A549 (cell line): ENCODE measurements around the gene HCLS1. TPM values are rescaled to one million over a fixed set of nuclear protein-coding genes. Genes with fewer than 3 reads are reported as not detected.

Experiments
- ATAC-seq, 2 experiments: fragments of 200-7000 bp in 1 of 2; fragments of >200 bp in 1 of 2; cut with Nextera tagmentation in 1 of 2; cut with Tn5 transposase in 1 of 2; 3 replicates each; pipeline versions ENCODE4 v1.8.0 to v1.9.1; 2018 to 2020; ENCODE audit warnings: mild to moderate bottlenecking in 1 of 2, moderate library complexity in 1 of 2
- CTCF ChIA-PET: fragments of 300-600 bp; sonication (Branson Sonifier 250); formaldehyde crosslinking; extraction: SDS; loops from one replicate; lab custom pipeline; 2021; ENCODE audit warnings: antibody characterized with exemption, inconsistent platforms; lab: Yijun Ruan, JAX
- POLR2A ChIA-PET: fragments of 350-600 bp; formaldehyde crosslinking; extraction: SDS; loops from one replicate; lab custom pipeline; 2021; ENCODE audit warnings: antibody characterized with exemption, inconsistent platforms; lab: Yijun Ruan, JAX
- DNase-seq, 2 experiments: peaks; one replicate each; pipeline versions ENCODE4 v3.0.0 to v3.0.0-alpha.2; 2011 to 2016; ENCODE audit warnings: low read depth in 1 of 2, low spot score in 1 of 2
- FAIRE-seq: peaks from 2 replicates; lab custom pipeline; 2011; peaks lifted over from hg19 to GRCh38; lab: Jason Lieb, UNC
- H3K27ac ChIP-seq, 2 experiments: fragments of >200 bp; sonication (Bioruptor Twin); formaldehyde crosslinking; 3 replicates each; pipeline ENCODE4 v1.5.1; 2016 to 2017
- H3K4me1 ChIP-seq: fragments of >200 bp; sonication (Bioruptor Twin); formaldehyde crosslinking; 3 replicates; pipeline ENCODE4 v1.6.1; 2016
- H3K4me2 ChIP-seq: fragments of >200 bp; sonication (Bioruptor Twin); formaldehyde crosslinking; 3 replicates; pipeline ENCODE4 v1.6.1; 2016
- H3K4me3 ChIP-seq: fragments of >200 bp; sonication (Bioruptor Twin); formaldehyde crosslinking; 3 replicates; pipeline ENCODE4 v1.5.1; 2016
- H3K9me3 ChIP-seq: fragments of >200 bp; sonication (Bioruptor Twin); formaldehyde crosslinking; 3 replicates; pipeline ENCODE4 v1.6.1; 2016
- ATOH8 ChIP-seq: fragments of 250-450 bp; sonication (Bioruptor Pico); IDR thresholded peaks from 2 replicates; pipeline ENCODE4 v1.5.0; 2020; ENCODE audit warnings: low read depth, mild to moderate bottlenecking, moderate library complexity
- BCL3 ChIP-seq: fragments of >200 bp; sonication (Bioruptor Twin); formaldehyde crosslinking; IDR thresholded peaks from 3 replicates; pipeline ENCODE4 v1.6.1; 2016
- BHLHE40 ChIP-seq: IDR thresholded peaks from 2 replicates; pipeline ENCODE4 v1.6.1; 2012; ENCODE audit warnings: low read depth, low read length, inconsistent platforms
- CEBPB ChIP-seq, 2 experiments: fragments of >200 bp in 1 of 2; sonication (Bioruptor Twin) in 1 of 2; formaldehyde crosslinking in 1 of 2; IDR thresholded peaks; 2 replicates each; pipeline ENCODE4 v1.6.1; 2012 to 2016
- CHD2 ChIP-seq: fragments of 150-350 bp; IDR thresholded peaks from 2 replicates; pipeline ENCODE4 v1.6.1; 2014; ENCODE audit warnings: low read length; ENCODE audit not compliant: partially characterized antibody
- EHMT2 ChIP-seq: fragments of 200-600 bp; sonication (generic); IDR thresholded peaks from 2 replicates; pipeline ENCODE4 v1.6.1; 2016; ENCODE audit warnings: antibody characterized with exemption, low read depth, mild to moderate bottlenecking, moderate library complexity
- ELK1 ChIP-seq: fragments of 150-350 bp; IDR thresholded peaks from 2 replicates; pipeline ENCODE4 v1.6.1; 2014; ENCODE audit warnings: low read depth, mild to moderate bottlenecking, low read length
- EP300 ChIP-seq, 2 experiments: fragments of >200 bp; sonication (Bioruptor Twin); formaldehyde crosslinking; IDR thresholded peaks; 2 replicates in 1 of 2; 3 replicates in 1 of 2; pipeline ENCODE4 v1.6.1; 2016 to 2017
- ESRRA ChIP-seq: fragments of 150-350 bp; IDR thresholded peaks from 2 replicates; pipeline ENCODE4 v1.6.1; 2014; ENCODE audit warnings: mild to moderate bottlenecking, low read length, borderline replicate concordance
- FOXS1 ChIP-seq: fragments of 250-450 bp; sonication (Bioruptor Pico); IDR thresholded peaks from 2 replicates; pipeline ENCODE4 v1.5.0; 2020; ENCODE audit warnings: mild to moderate bottlenecking, moderate library complexity
- HEYL ChIP-seq: fragments of 250-450 bp; sonication (Bioruptor Pico); IDR thresholded peaks from 2 replicates; pipeline ENCODE4 v1.8.0; 2021; ENCODE audit warnings: mild to moderate bottlenecking, moderate library complexity
- HMGXB4 ChIP-seq: fragments of 250-450 bp; sonication (Bioruptor Pico); IDR thresholded peaks from 2 replicates; pipeline ENCODE4 v1.5.0; 2021; ENCODE audit warnings: mild to moderate bottlenecking, moderate library complexity, borderline replicate concordance
- HOXB13 ChIP-seq: fragments of 250-450 bp; sonication (Bioruptor Pico); IDR thresholded peaks from 2 replicates; pipeline ENCODE4 v1.5.0; 2020; ENCODE audit warnings: low read depth, mild to moderate bottlenecking, moderate library complexity
- JUNB ChIP-seq: fragments of >200 bp; sonication (Bioruptor Twin); formaldehyde crosslinking; IDR thresholded peaks from 2 replicates; pipeline ENCODE4 v1.6.1; 2016
- MAX ChIP-seq: IDR thresholded peaks from 2 replicates; pipeline ENCODE4 v1.6.1; 2012
- NPAS2 ChIP-seq: fragments of 250-450 bp; sonication (Bioruptor Pico); IDR thresholded peaks from 2 replicates; pipeline ENCODE4 v1.8.0; 2022; ENCODE audit warnings: mild to moderate bottlenecking, moderate library complexity, borderline replicate concordance
- NR3C1 ChIP-seq: fragments of >200 bp; sonication (Bioruptor Twin); formaldehyde crosslinking; IDR thresholded peaks from 3 replicates; pipeline ENCODE4 v1.6.1; 2017
- RARB ChIP-seq: fragments of 250-450 bp; sonication (Bioruptor Pico); IDR thresholded peaks from 2 replicates; pipeline ENCODE4 v1.8.0; 2021; ENCODE audit warnings: mild to moderate bottlenecking, moderate library complexity
- RNF2 ChIP-seq: fragments of 200-600 bp; sonication (generic); IDR thresholded peaks from 2 replicates; pipeline ENCODE4 v1.6.1; 2016; ENCODE audit warnings: low read depth, mild to moderate bottlenecking, antibody characterized with exemption, moderate library complexity, borderline replicate concordance
- SMC3 ChIP-seq: fragments of >200 bp; sonication (Bioruptor Twin); formaldehyde crosslinking; IDR thresholded peaks from 3 replicates; pipeline ENCODE4 v1.6.1; 2018; ENCODE audit warnings: inconsistent platforms
- TP53 ChIP-seq: fragments of 250-450 bp; sonication (Bioruptor Pico); IDR thresholded peaks from 2 replicates; pipeline ENCODE4 v1.5.0; 2021; ENCODE audit warnings: mild to moderate bottlenecking, moderate library complexity
- ZNF302 ChIP-seq: fragments of 250-450 bp; sonication (Bioruptor Pico); IDR thresholded peaks from 2 replicates; pipeline ENCODE4 v1.9.0; 2021; ENCODE audit warnings: inconsistent platforms, mild to moderate bottlenecking, moderate library complexity
- WGBS: methylation state at CpG from one replicate; pipeline ENCODE4 v1.1.6; 2017; ENCODE audit errors: missing lambda C conversion rate; 5-methylcytosine and 5-hydroxymethylcytosine counted together
- polyA plus RNA-seq, 4 experiments: library from polyadenylated mRNA; depleted of rRNA in 3 of 4; stranded (reverse); fragments of >200 nt; fragmentation: RNase III in 1 of 4; extraction: RNeasy Plus Mini Kit Qiagen cat#74134 plus additional on column Dnase treatment in 1 of 4; gene quantifications; 2 replicates in 3 of 4; 3 replicates in 1 of 4; pipeline ENCODE4 v1.2.3, GENCODE V29; 2011 to 2017

The HCLS1 gene
- polyA plus RNA-seq, 2 of the 4 experiments (the other 2 are of a cell fraction): 0.12 to 0.14 TPM

GRCh38 chr3:121662742-121663141 lies 2.0 kb upstream of the HCLS1 start:
- DNase-seq (no peak), ATAC-seq (no peak), FAIRE-seq (no peak)
- Histone ChIP-seq H3K4me2 (no peak overlapping the region), H3K9me3 (no peaks in the 10 kb centered on the region), H3K4me3 (no peak overlapping the region), H3K27ac (no peak overlapping the region), H3K4me1 (no peaks in the 10 kb centered on the region)
- TF ChIP-seq ATOH8 (CRISPR knock-in tag): no peak
- no peak for TF ChIP-seq HOXB13 (CRISPR knock-in tag)
- TF ChIP-seq CHD2: no peak
- no peak for TF ChIP-seq FOXS1 (CRISPR knock-in tag)
- TF ChIP-seq JUNB: no peak
- TF ChIP-seq EHMT2: no peak
- TF ChIP-seq MAX: no peak
- TF ChIP-seq ZNF302: no peak
- TF ChIP-seq RNF2: no peak
- no peak for TF ChIP-seq TP53 (CRISPR knock-in tag)
- TF ChIP-seq EP300 (IDR thresholded peaks at IDR 0.05): no peak
- TF ChIP-seq NR3C1: no peak
- no peak for TF ChIP-seq SMC3
- no peak for TF ChIP-seq NPAS2 (CRISPR knock-in tag)
- TF ChIP-seq CEBPB (IDR thresholded peaks at IDR 0.05): no peak
- TF ChIP-seq BHLHE40: no peak
- no peak for TF ChIP-seq HMGXB4 (CRISPR knock-in tag)
- no peak for TF ChIP-seq HEYL
- POLR2A ChIA-PET: no interaction called here
- CTCF ChIA-PET: no interaction called here

- CTCF ChIA-PET: interaction anchor here (0.6 to 1.0 kb wide), 2 partner anchors 21 to 1558 kb away, joined by 3 read pairs; no protein-coding TSS in a partner anchor
- no peaks in the 10 kb centered on the region for H3K9me3 ChIP-seq
Observed at GRCh38 chr3:121661376-121661775, 673 bp upstream of the HCLS1 start.

More at GRCh38 chr3:121661376-121661775, 673 bp upstream of the HCLS1 start:
- TF ChIP-seq ELK1: no peak
- no peak for TF ChIP-seq RARB (CRISPR knock-in tag)
- no peak for TF ChIP-seq ESRRA
- TF ChIP-seq BCL3: no peak
- no peaks in the 10 kb centered on the region for H3K4me1 ChIP-seq
- H3K27ac ChIP-seq: no peak overlapping the region
- 91% methylated on average over 6 of the region's 6 CpGs for WGBS
- no peak for ATAC-seq
- no peak for FAIRE-seq
- no peak overlapping the region for H3K4me2 ChIP-seq
- POLR2A ChIA-PET: no interaction called here
- DNase-seq: no peak
- no peak overlapping the region for H3K4me3 ChIP-seq
